Uterus (tissue), 2 donors: ENCODE measurements around the gene ANGPTL8.

Source experiments
- CTCF ChIP-seq, 4 experiments: fragments of 200-600 bp in 2 of 4; fragments of 450-650 bp in 2 of 4; sonication (generic) in 2 of 4; IDR thresholded peaks; one replicate each; pipeline ENCODE4 v1.5.1; 2016 to 2019; ENCODE audit warnings: antibody characterized with exemption in 4 of 4, mild to moderate bottlenecking in 2 of 4, moderate library complexity in 1 of 4
- POLR2A ChIP-seq, 2 donors: fragments of 450-650 bp; IDR thresholded peaks; one replicate each; pipeline ENCODE4 v1.6.1; 2016; ENCODE audit warnings: antibody characterized with exemption in 2 of 2, mild to moderate bottlenecking in 1 of 2, moderate library complexity in 1 of 2

- TF ChIP-seq CTCF (IDR thresholded peaks at IDR 0.05) (no peak), POLR2A (IDR thresholded peaks at IDR 0.05) (no peak)
Measured at GRCh38 chr19:11230621-11231386, 8.6 kb upstream of the ANGPTL8 start.
